DMS53 (cell line): ENCODE results near the gene ARL15.

Source experiments
- DNase-seq: peaks from one replicate; lab custom pipeline; 2025; lab: John Stamatoyannopoulos, UW

The ARL15 gene

GRCh38 chr5:54206580-54207229 is 103.7 kb downstream of the ARL15 start:
- no peak for DNase-seq

DNA sequence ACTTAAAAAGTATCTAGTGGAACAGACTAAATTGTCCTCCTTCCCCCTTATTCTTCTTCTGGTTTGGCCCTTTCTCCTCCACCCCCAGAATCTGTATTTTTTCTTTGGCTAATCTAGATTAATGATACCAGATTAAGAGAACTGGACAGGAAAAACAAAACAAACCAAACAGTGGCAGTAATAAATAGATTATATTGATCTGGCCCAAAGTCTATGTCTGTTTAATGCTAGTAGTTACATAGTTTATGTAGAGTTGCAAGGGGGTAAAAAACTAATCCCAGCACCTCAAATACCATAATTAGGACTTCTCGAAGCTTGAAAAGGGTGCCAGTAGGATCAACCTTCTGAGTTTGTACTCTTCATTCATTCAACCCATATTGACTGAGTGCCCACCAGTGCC is 104.5 kb downstream of the ARL15 start:
- DNase-seq: no peak

DNA sequence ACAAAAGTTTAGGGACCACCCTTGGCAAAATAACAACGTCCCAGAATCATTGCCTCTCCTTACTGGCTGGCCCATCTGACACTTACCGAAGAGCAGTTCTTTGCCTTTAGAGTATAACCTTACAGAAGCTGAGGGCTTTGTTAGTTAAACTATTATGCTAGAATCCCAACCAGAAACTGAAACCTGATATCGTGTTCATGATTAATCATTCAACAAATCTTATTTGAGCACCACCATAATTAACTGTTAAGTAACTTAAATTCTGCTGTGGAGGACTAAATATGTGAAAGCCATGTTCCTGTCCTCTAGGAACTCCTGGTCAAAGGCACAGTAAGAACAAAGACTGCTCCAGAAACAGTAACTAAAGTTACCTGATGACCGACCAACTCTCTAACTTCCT is 104.9 kb downstream of the ARL15 start:
- DNase-seq: peak; percentile 7

- DNase-seq: no peak
Observed at GRCh38 chr5:54197018-54197417, 113.4 kb downstream of the ARL15 start.

GRCh38 chr5:54195701-54196100 is 114.7 kb downstream of the ARL15 start:
- no peak for DNase-seq

GRCh38 chr5:54194318-54194717 is 116.1 kb downstream of the ARL15 start:
- no peak for DNase-seq

DNA sequence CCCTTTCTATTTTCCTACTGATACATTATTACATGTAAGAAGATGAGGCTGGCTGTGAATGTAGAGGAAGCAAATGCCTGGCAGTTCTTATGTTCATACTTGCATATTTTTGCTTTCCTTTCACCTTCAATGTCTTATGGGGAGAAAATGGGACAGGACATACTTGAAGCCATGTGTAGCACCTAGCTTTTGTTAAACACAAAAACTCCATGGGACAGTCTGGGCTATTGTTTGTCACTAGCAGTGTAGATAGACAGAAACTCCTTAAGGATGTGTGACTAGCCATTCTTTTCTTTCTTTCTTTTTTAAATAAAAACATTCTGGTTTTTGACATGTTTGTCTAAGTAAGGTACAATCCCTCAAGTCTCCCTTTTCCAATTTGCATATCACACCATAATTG is 122.7 kb downstream of the ARL15 start:
- peak; percentile 6 for DNase-seq

GRCh38 chr5:54186912-54187445 is 123.4 kb downstream of the ARL15 start:
- no peak for DNase-seq

DNA sequence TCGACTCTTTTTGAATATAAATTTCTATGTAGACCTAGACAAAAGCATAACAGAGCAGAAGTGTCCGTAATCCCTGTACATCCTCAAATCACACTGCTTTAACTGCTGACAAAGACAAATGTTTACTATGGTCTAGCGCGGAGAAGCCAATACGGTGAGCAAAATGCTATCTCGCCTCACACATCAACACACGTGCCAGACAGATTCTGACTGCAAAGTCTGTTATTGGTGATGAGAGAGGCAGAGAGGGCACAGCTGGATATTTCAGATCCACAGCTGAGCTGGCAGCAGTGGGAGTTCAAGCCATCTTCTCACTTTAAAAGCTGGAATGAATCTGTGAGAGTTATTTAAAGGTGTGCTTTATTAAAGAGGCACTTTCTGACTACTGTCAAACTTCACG is 124.3 kb downstream of the ARL15 start:
- DNase-seq: no peak

- DNase-seq: no peak
Observed at GRCh38 chr5:54184806-54185205, 125.6 kb downstream of the ARL15 start.

- no peak for DNase-seq
Observed at GRCh38 chr5:54180630-54181031, 129.7 kb downstream of the ARL15 start.

DNA sequence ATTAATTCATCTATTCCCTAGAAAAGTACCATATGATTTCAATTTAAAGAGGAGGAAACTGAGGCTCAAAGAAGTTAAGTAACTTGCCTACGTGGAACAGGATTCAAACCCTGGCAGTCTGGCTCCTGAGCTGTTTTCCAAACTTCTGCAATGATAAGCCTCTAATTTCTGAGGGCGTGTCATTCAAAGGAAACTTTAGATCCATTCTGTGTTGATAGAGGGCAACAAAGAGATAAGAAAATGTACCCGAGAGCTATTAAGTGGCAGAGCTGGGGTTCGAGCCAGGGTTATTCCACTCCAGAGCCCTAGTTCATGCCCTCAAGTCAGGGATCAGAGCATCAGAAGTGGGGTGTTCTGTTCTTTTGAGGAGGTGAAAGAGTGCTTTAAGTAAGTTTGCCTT is 131.4 kb downstream of the ARL15 start:
- no peak for DNase-seq

GRCh38 chr5:54178207-54178606 is 132.2 kb downstream of the ARL15 start:
- DNase-seq: no peak

DNA sequence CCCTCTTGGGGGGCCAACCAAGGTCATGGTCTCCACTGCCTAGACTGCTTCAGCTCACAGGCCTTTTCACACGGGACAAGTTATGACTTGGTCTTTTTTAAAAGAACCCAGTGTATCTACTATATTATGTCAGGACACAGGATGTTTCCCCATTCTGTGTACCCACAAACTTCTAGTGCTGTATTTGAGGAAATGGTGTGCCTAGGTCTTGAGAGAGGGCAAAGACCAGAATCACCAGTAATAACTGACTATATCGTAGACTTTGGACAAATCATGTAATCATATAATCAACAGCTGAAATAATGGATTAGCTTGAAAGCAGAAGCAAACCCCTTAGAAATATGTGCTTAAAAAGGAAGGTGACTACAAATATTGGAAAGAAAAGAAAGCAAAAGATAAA is 133.3 kb downstream of the ARL15 start:
- DNase-seq: no peak

GRCh38 chr5:54176066-54176830 is 134.1 kb downstream of the ARL15 start:
- no peak for DNase-seq

- no peak for DNase-seq
Observed at GRCh38 chr5:54173251-54173650, 137.1 kb downstream of the ARL15 start.

- peak; percentile 74 for DNase-seq
Observed at GRCh38 chr5:54171645-54172384, 138.6 kb downstream of the ARL15 start.

- no peak for DNase-seq
Observed at GRCh38 chr5:54165687-54166086, 144.7 kb downstream of the ARL15 start.

GRCh38 chr5:54162184-54162583 is 148.2 kb downstream of the ARL15 start:
- DNase-seq: no peak

- no peak for DNase-seq
Observed at GRCh38 chr5:54160329-54160728, 150.0 kb downstream of the ARL15 start.

- no peak for DNase-seq
Observed at GRCh38 chr5:54159893-54160195, 150.5 kb downstream of the ARL15 start.

DNA sequence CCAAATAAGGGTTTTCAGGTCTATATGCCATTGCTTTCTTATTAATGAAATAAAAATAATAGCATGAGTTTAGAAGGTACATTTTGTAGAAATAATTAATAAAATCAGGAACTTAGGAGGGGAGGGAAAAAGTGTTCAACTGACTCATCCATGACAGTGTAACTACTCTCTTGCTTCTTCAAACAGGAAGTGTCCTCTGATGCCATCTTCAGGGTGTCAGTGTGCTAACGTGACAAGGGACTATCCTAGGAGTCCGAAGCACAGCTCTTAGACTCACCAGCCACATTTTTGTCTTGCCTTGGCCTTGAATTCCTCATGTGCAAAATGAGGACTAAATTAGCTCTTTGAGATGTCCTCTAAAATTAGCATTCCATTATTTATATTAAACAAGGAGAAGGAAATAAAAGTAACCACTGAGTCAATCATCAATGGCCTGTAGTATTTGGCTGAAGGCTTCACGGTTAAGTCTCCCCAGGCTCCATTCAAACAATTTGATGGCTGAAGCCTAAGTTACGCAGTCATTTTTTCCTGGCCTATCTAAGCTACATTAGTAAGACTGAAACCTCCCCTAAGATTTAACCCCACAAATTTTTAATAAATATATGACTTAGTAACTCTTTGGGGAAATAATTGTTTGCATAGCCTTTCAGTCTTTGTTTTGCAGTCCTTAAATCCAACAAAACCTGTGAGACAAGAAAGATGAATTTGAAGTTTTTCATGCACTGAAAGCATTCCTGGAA is 151.1 kb downstream of the ARL15 start:
- DNase-seq: peak; percentile 32
